GM18511 (cell line): Measurements from ENCODE around the gene LIMD2.
"Not testable (repeated sequence)": the region's sequence is repeated elsewhere in the genome, so short reads cannot be mapped to it uniquely, and the experiment has no call there.

Experiments used
- ATAC-seq: cut with Tn5 transposase; IDR thresholded peaks from one replicate; pipeline ENCODE4 v1.9.1; 2021; ENCODE audit warnings: mild to moderate bottlenecking, moderate library complexity; ENCODE audit not compliant: unreplicated experiment

LIMD2 gene

GRCh38 chr17:63699638-63700527, at the start of gene LIMD2:
Gene LIMD2, minus strand, starts transcription at chr17:63700125. Its CDS starts 827 bp downstream, at chr17:63699298.
- ATAC-seq: peak; percentile 24

GRCh38 chr17:63741408-63742173, 41.7 kb upstream of the LIMD2 start, which contains the start of gene STRADA:
Gene STRADA, minus strand, starts transcription at chr17:63741799. Its CDS starts 13,430 bp downstream, at chr17:63728369.
- ATAC-seq: peak; percentile 89

GRCh38 chr17:63741143-63741407, 41.1 kb upstream of the LIMD2 start:
- peak; percentile 29 for ATAC-seq

GRCh38 chr17:63740464-63741142, 40.7 kb upstream of the LIMD2 start:
- no peak for ATAC-seq

GRCh38 chr17:63735691-63736090, 35.8 kb upstream of the LIMD2 start:
- ATAC-seq: no peak

- ATAC-seq: no peak
Observed at GRCh38 chr17:63722403-63722802, 22.5 kb upstream of the LIMD2 start.

GRCh38 chr17:63720194-63720593, 20.3 kb upstream of the LIMD2 start:
- ATAC-seq: not testable (repeated sequence)

- ATAC-seq: no peak
Observed at GRCh38 chr17:63718988-63719387, 19.1 kb upstream of the LIMD2 start.

- no peak for ATAC-seq
Observed at GRCh38 chr17:63716426-63716825, 16.5 kb upstream of the LIMD2 start.

GRCh38 chr17:63714550-63715277, 14.8 kb upstream of the LIMD2 start:
- ATAC-seq: no peak

GRCh38 chr17:63709110-63709509, 9.2 kb upstream of the LIMD2 start:
- no peak for ATAC-seq

GRCh38 chr17:63707151-63707550, 7.2 kb upstream of the LIMD2 start:
- ATAC-seq: no peak

GRCh38 chr17:63706336-63707082, 6.6 kb upstream of the LIMD2 start:
- ATAC-seq: no peak

- ATAC-seq: no peak
Observed at GRCh38 chr17:63705657-63706056, 5.7 kb upstream of the LIMD2 start.

GRCh38 chr17:63704836-63705235, 4.9 kb upstream of the LIMD2 start:
- ATAC-seq: no peak

- ATAC-seq: no peak
Observed at GRCh38 chr17:63704259-63704576, 4.3 kb upstream of the LIMD2 start.

GRCh38 chr17:63703556-63704258, 3.8 kb upstream of the LIMD2 start:
- ATAC-seq: no peak

- ATAC-seq: no peak
Observed at GRCh38 chr17:63703029-63703428, 3.1 kb upstream of the LIMD2 start.

- ATAC-seq: no peak
Observed at GRCh38 chr17:63702721-63703015, 2.7 kb upstream of the LIMD2 start.
